Neural crest cell (in vitro differentiated cells): ENCODE data around the gene KCNT2. TPM values are rescaled to one million over a fixed set of nuclear protein-coding genes. Genes with fewer than 3 reads are reported as not detected.

ENCODE experiments used
- DNase-seq: peaks from one replicate; pipeline ENCODE4 v3.0.0; 2021; ENCODE audit warnings: low read depth, mixed read lengths, low spot score
- H3K27ac Mint-ChIP-seq: one replicate; pipeline ENCODE4 v1.8.0; 2021; ENCODE audit warnings: mild to moderate bottlenecking, mixed read lengths; ENCODE audit not compliant: unreplicated experiment
- H3K27me3 Mint-ChIP-seq: 2 replicates; pipeline ENCODE4 v1.8.0; 2021; ENCODE audit warnings: low read depth, mild to moderate bottlenecking, mixed read lengths
- H3K36me3 Mint-ChIP-seq: 2 replicates; pipeline ENCODE4 v1.8.0; 2021; ENCODE audit warnings: low read depth, mild to moderate bottlenecking, mixed read lengths
- H3K4me1 Mint-ChIP-seq: 2 replicates; pipeline ENCODE4 v1.8.0; 2021; ENCODE audit warnings: mixed read lengths
- H3K4me3 Mint-ChIP-seq: one replicate; pipeline ENCODE4 v1.8.0; 2021; ENCODE audit warnings: mild to moderate bottlenecking, mixed read lengths
- H3K9me3 Mint-ChIP-seq: 2 replicates; pipeline ENCODE4 v1.8.0; 2021; ENCODE audit warnings: mixed read lengths
- CTCF ChIP-seq: fragments of 200-600 bp; sonication (generic); conservative IDR thresholded peaks from 2 replicates; pipeline ENCODE4 v1.5.0; 2021; ENCODE audit warnings: antibody characterized with exemption, mild to moderate bottlenecking
- total RNA-seq: library from RNA; stranded (reverse); gene quantifications from 2 replicates; pipeline ENCODE4 v1.2.1, GENCODE V29; 2021

Gene KCNT2
- total RNA-seq, 1 donor from 2014 or later = 12.6 TPM

- TF ChIP-seq CTCF = no peak
- Mint-ChIP-seq H3K27ac (no peak overlapping the region), H3K9me3 (no peaks in the 10 kb centered on the region), H3K36me3 (no peaks in the 10 kb centered on the region), H3K4me3 (no peak overlapping the region), H3K4me1 (no peaks in the 10 kb centered on the region), H3K27me3 (no peaks in the 10 kb centered on the region)
- no peak for DNase-seq
These were observed 247.0 kb downstream of the KCNT2 start for GRCh38 chr1:196361112-196361714.

- H3K36me3 Mint-ChIP-seq = peaks cover 6% of the 10 kb centered on the region
- H3K4me1 Mint-ChIP-seq = no peaks in the 10 kb centered on the region
- H3K4me3 Mint-ChIP-seq = no peak overlapping the region
- H3K27me3 Mint-ChIP-seq = no peaks in the 10 kb centered on the region
- no peak for DNase-seq
- H3K27ac Mint-ChIP-seq = no peak overlapping the region
- TF ChIP-seq CTCF = no peak
- H3K9me3 Mint-ChIP-seq = no peaks in the 10 kb centered on the region
These were observed 250.3 kb downstream of the KCNT2 start for GRCh38 chr1:196357913-196358312.

GRCh38 chr1:196355206-196355786 is 252.9 kb downstream of the KCNT2 start:
- no peak for DNase-seq
- TF ChIP-seq CTCF = peak; percentile 60
- H3K27me3 Mint-ChIP-seq = no peaks in the 10 kb centered on the region
- H3K36me3 Mint-ChIP-seq = peaks cover 10% of the 10 kb centered on the region
- no peak overlapping the region for H3K4me3 Mint-ChIP-seq
- H3K27ac Mint-ChIP-seq = no peak overlapping the region
- H3K9me3 Mint-ChIP-seq = no peaks in the 10 kb centered on the region
- no peaks in the 10 kb centered on the region for H3K4me1 Mint-ChIP-seq

GRCh38 chr1:196344453-196344852 is 263.8 kb downstream of the KCNT2 start:
- Mint-ChIP-seq H3K4me1 (peaks cover 17% of the 10 kb centered on the region), H3K36me3 (no peaks in the 10 kb centered on the region), H3K9me3 (no peaks in the 10 kb centered on the region), H3K27me3 (no peaks in the 10 kb centered on the region), H3K4me3 (no peak overlapping the region), H3K27ac (no peak overlapping the region)
- no peak for DNase-seq
- TF ChIP-seq CTCF = no peak

- Mint-ChIP-seq H3K36me3 (no peaks in the 10 kb centered on the region), H3K27me3 (no peaks in the 10 kb centered on the region), H3K4me1 (no peaks in the 10 kb centered on the region), H3K27ac (no peak overlapping the region), H3K9me3 (no peaks in the 10 kb centered on the region), H3K4me3 (no peak overlapping the region)
- no peak for TF ChIP-seq CTCF
- DNase-seq = no peak
These were observed 283.9 kb downstream of the KCNT2 start for GRCh38 chr1:196324345-196324744.
